B cell (primary cell): ENCODE measurements around the gene CALCOCO2. TPM values are rescaled to one million over a fixed set of nuclear protein-coding genes. Genes with fewer than 3 reads are reported as not detected.

ENCODE experiments used
- ATAC-seq: fragments of 200-7000 bp; cut with Tn5 transposase; one replicate; pipeline ENCODE4 v1.10.0; 2021; ENCODE audit warnings: low read depth, mild to moderate bottlenecking, moderate number of reproducible peaks, moderate library complexity
- CTCF ChIA-PET: fragments of 350-600 bp; sonication (Branson Sonifier 250); formaldehyde crosslinking; loops from one replicate; lab custom pipeline; 2021; ENCODE audit warnings: antibody characterized with exemption, inconsistent platforms; lab: Charles Lee
- POLR2A ChIA-PET: fragments of 350-600 bp; sonication (Branson Sonifier 250); formaldehyde crosslinking; loops from one replicate; lab custom pipeline; 2021; ENCODE audit warnings: antibody characterized with exemption; lab: Charles Lee
- DNase-seq: peaks from one replicate; pipeline ENCODE4 v3.0.0; 2013
- H2AFZ ChIP-seq: 2 replicates; pipeline ENCODE4 v1.6.1; 2012; ENCODE audit warnings: mild to moderate bottlenecking, low read depth, low read length; ENCODE audit not compliant: insufficient read depth, poor library complexity, severe bottlenecking
- H3K27ac ChIP-seq, 2 donors: 1 replicate in 1 of 2; 2 replicates in 1 of 2; pipeline ENCODE4 v1.5.1; 2012 to 2013; ENCODE audit warnings: low read length in 2 of 2, mild to moderate bottlenecking in 2 of 2, moderate library complexity in 1 of 2
- H3K27me3 ChIP-seq, 4 experiments: fragments of 200-600 bp in 1 of 4; sonication (generic) in 1 of 4; replicated peaks in 1 of 4; 1 replicate in 2 of 4; 2 replicates in 2 of 4; pipeline versions ENCODE4 v1.6.1 to v1.7.0; 2013 to 2016; ENCODE audit warnings: low read length in 3 of 4, mild to moderate bottlenecking in 2 of 4, mixed read lengths in 1 of 4, moderate library complexity in 1 of 4; ENCODE audit not compliant: insufficient read depth in 4 of 4, control insufficient read depth in 3 of 4; ENCODE audit errors: control extremely low read depth in 1 of 4
- H3K36me3 ChIP-seq, 2 experiments: replicated peaks in 1 of 2; 1 replicate in 1 of 2; 2 replicates in 1 of 2; pipeline versions ENCODE4 v1.6.1 to v1.7.1; 2013; ENCODE audit warnings: low read length in 1 of 2; ENCODE audit not compliant: insufficient read depth in 2 of 2, control insufficient read depth in 1 of 2; ENCODE audit errors: control extremely low read depth in 1 of 2, extremely low read depth in 1 of 2
- H3K4me1 ChIP-seq, 2 donors: fragments of 200-600 bp in 1 of 2; sonication (generic) in 1 of 2; 1 replicate in 1 of 2; 2 replicates in 1 of 2; pipeline versions ENCODE4 v1.5.1 to v1.6.1; 2013 to 2017; ENCODE audit warnings: low read length in 2 of 2; ENCODE audit not compliant: control insufficient read depth in 2 of 2, insufficient read depth in 2 of 2
- H3K4me2 ChIP-seq: replicated peaks from 2 replicates; pipeline ENCODE3; 2012; ENCODE audit warnings: mild to moderate bottlenecking, low read depth, low read length; ENCODE audit not compliant: poor library complexity, severe bottlenecking
- H3K4me3 ChIP-seq, 5 experiments: fragments of 200-600 bp in 1 of 5; sonication (generic) in 1 of 5; 1 replicate in 3 of 5; 2 replicates in 2 of 5; pipeline versions ENCODE4 v1.5.1 to v1.7.0; 2011 to 2016; ENCODE audit warnings: low read length in 4 of 5, mild to moderate bottlenecking in 4 of 5, low read depth in 2 of 5, control low read depth in 1 of 5, moderate library complexity in 1 of 5; ENCODE audit not compliant: insufficient read depth in 1 of 5; ENCODE audit errors: control extremely low read depth in 1 of 5, extremely low read depth in 1 of 5
- H3K79me2 ChIP-seq: fragments of 200-600 bp; sonication (generic); one replicate; pipeline ENCODE4 v1.6.0; 2016; ENCODE audit warnings: low read length; ENCODE audit not compliant: control insufficient read depth, insufficient read depth
- H3K9ac ChIP-seq: fragments of 200-600 bp; sonication (generic); 2 replicates; pipeline ENCODE4 v1.6.1; 2017; ENCODE audit warnings: mild to moderate bottlenecking, low read length, moderate library complexity
- H3K9me3 ChIP-seq, 3 donors: one replicate each; pipeline versions ENCODE4 v1.6.1 to v1.7.1; 2013; ENCODE audit warnings: low read length in 2 of 3; ENCODE audit not compliant: control insufficient read depth in 2 of 3, insufficient read depth in 1 of 3; ENCODE audit errors: control extremely low read depth in 1 of 3
- H4K20me1 ChIP-seq: 2 replicates; pipeline ENCODE4 v1.6.0; 2012; ENCODE audit warnings: mild to moderate bottlenecking, low read length; ENCODE audit not compliant: insufficient read depth, control insufficient read depth, poor library complexity, severe bottlenecking
- H3K27ac Mint-ChIP-seq: one replicate; pipeline ENCODE4 v1.8.0; 2021; ENCODE audit warnings: mixed read lengths
- H3K27me3 Mint-ChIP-seq: one replicate; pipeline ENCODE4 v1.8.0; 2021; ENCODE audit warnings: mixed read lengths
- H3K4me1 Mint-ChIP-seq: one replicate; pipeline ENCODE4 v1.8.0; 2021; ENCODE audit warnings: mixed read lengths
- H3K4me3 Mint-ChIP-seq: one replicate; pipeline ENCODE4 v1.8.0; 2021; ENCODE audit warnings: mixed read lengths
- H3K9me3 Mint-ChIP-seq: one replicate; pipeline ENCODE4 v1.8.0; 2022; ENCODE audit warnings: mixed read lengths; ENCODE audit not compliant: insufficient read depth
- EZH2 ChIP-seq: IDR thresholded peaks from 2 replicates; pipeline ENCODE4 v1.6.1; 2012; ENCODE audit warnings: borderline replicate concordance, low read depth, mild to moderate bottlenecking, moderate library complexity, low read length; ENCODE audit not compliant: insufficient read depth, poor library complexity, severe bottlenecking
- WGBS: methylation state at CpG from one replicate; pipeline ENCODE4 v1.1.5; 2013; ENCODE audit warnings: missing lambda C conversion rate; ENCODE audit not compliant: insufficient coverage; 5-methylcytosine and 5-hydroxymethylcytosine counted together
- intact Hi-C: fragments of 100-400 bp; cut with micrococcal nuclease; formaldehyde crosslinking; loops from one replicate; pipeline ENCODE4 v1.10.0; 2022
- polyA plus RNA-seq: library from polyadenylated mRNA; depleted of rRNA; stranded (reverse); fragments of >200 nt; gene quantifications from 2 replicates; pipeline ENCODE4 v1.2.3, GENCODE V29; 2012
- total RNA-seq, 2 donors: library from RNA; stranded (reverse); fragments of 120-200 nt in 1 of 2; gene quantifications; 1 replicate in 1 of 2; 2 replicates in 1 of 2; pipeline versions ENCODE4 v1.2.3 to v1.2.4, GENCODE V29; 2013 to 2022
- TF ChIP-seq, protein P1 (sequence below): fragments of 200-600 bp; IDR thresholded peaks from one replicate; pipeline ENCODE4 v1.8.0; 2022; ENCODE audit warnings: antibody characterized with exemption, mild to moderate bottlenecking

Gene CALCOCO2
- total and polyA plus RNA-seq, 2 donors (not counting 1 experiment from before 2014, with no cell fraction given), result 49.6 to 148 TPM

DNA sequence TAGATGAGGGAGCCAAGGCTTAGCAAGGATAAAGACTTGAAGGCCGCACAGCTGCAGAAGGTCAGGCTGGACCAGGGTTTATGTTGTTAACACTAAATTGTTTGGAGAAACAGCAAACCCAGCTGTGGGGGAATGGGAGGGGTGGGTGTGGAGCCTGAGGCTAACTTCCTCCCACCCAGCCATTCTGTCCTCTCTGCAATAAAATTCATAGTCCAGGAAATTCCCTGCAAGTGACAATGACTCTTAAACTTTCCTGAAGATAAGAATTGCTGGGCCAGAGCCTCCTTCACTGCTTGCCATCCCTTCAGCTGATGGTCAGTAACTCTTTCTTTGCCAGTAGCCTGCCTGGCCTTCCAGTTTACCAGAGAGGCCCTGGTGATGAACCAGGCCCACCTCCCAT, 42.4 kb downstream of the CALCOCO2 start:
- WGBS, result no CpG with 5 or more reads among the region's 1 CpG
- CTCF ChIA-PET, result interaction anchor here (0.7 to 23.0 kb wide), 4 partner anchors 11 to 63 kb away, joined by 4 to 730 read pairs (median 5); partner anchors contain the start of gene TTLL6
- DNase-seq, result no peak

DNA sequence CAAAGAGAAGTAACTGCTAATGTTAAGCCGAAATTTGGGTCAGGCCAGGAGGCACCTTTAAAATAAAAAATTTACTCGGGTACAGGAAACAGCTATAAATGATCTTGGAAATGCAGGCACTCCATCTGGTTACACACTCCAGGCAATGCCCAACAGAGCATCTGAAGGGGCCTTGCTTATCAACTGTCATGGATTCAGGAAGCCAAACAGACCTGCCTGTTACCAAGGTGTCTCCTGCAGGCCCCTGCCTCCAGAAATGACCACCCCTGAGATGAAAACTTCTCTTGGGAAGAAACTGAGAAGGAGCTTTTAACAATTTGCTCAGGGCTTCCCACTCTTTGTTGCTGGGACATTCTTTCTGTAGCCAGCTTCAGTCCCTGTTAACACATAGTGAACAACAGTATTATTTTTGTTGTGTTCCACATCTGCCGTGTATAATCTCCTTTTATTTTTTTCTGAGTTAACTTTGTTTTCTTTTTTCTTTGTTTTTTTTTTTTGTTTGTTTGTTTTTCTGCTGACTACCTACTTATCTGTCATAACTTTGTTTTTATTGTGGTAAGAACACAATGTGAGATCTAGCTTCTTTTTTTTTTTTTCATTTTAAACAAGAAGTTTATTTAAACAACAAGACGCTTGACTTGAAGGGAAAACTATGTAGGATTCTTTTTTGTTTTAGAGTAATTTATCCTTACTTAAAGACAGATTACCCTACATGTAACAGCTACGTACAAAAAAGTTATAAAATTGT, 43.0 kb downstream of the CALCOCO2 start:
- WGBS, result 33% methylated on average over 1 of the region's 5 CpGs
- H3K9me3 Mint-ChIP-seq, result no peaks in the 10 kb centered on the region
- H3K36me3 ChIP-seq, result no peaks in the 10 kb centered on the region

More for the DNA sequence above, 42.4 kb downstream of the CALCOCO2 start:
- Mint-ChIP-seq H3K4me1 (no peaks in the 10 kb centered on the region), H3K27ac (no peak overlapping the region), H3K4me3 (no peak overlapping the region), H3K9me3 (no peaks in the 10 kb centered on the region), H3K27me3 (peaks cover 7% of the 10 kb centered on the region)
- Histone ChIP-seq H3K79me2 (no peaks in the 10 kb centered on the region), H3K27me3 (peaks cover 0 to 3% (median 0%) of the 10 kb centered on the region in 4 experiments), H2AFZ (no peak overlapping the region), H3K4me1 (no peaks in the 10 kb centered on the region), H3K4me3 (no peak overlapping the region), H4K20me1 (no peaks in the 10 kb centered on the region), H3K4me2 (no peak overlapping the region), H3K9ac (no peak overlapping the region), H3K36me3 (no peaks in the 10 kb centered on the region), H3K27ac (no peak overlapping the region), H3K9me3 (no peaks in the 10 kb centered on the region)
- TF ChIP-seq, protein P1, sequence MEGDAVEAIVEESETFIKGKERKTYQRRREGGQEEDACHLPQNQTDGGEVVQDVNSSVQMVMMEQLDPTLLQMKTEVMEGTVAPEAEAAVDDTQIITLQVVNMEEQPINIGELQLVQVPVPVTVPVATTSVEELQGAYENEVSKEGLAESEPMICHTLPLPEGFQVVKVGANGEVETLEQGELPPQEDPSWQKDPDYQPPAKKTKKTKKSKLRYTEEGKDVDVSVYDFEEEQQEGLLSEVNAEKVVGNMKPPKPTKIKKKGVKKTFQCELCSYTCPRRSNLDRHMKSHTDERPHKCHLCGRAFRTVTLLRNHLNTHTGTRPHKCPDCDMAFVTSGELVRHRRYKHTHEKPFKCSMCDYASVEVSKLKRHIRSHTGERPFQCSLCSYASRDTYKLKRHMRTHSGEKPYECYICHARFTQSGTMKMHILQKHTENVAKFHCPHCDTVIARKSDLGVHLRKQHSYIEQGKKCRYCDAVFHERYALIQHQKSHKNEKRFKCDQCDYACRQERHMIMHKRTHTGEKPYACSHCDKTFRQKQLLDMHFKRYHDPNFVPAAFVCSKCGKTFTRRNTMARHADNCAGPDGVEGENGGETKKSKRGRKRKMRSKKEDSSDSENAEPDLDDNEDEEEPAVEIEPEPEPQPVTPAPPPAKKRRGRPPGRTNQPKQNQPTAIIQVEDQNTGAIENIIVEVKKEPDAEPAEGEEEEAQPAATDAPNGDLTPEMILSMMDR, result no peak
- TF ChIP-seq EZH2, result no peak
- intact Hi-C loops, result no loop called here
- ATAC-seq, result no peak
- POLR2A ChIA-PET, result no interaction called here

More for the DNA sequence above, 43.0 kb downstream of the CALCOCO2 start:
- peaks cover 7% of the 10 kb centered on the region for H3K27me3 Mint-ChIP-seq
- TF ChIP-seq, protein P1, result no peak
- no peak for TF ChIP-seq EZH2
- H3K9me3 ChIP-seq, result no peaks in the 10 kb centered on the region
- ATAC-seq (no peak), DNase-seq (no peak)
- no peaks in the 10 kb centered on the region for H4K20me1 ChIP-seq
- no peaks in the 10 kb centered on the region for H3K4me1 ChIP-seq
- H3K27me3 ChIP-seq, result peaks cover 0 to 3% (median 0%) of the 10 kb centered on the region in 4 experiments
- H3K79me2 ChIP-seq, result no peaks in the 10 kb centered on the region
- no peak overlapping the region for H3K9ac ChIP-seq
- H3K4me3 Mint-ChIP-seq, result no peak overlapping the region
- no peak overlapping the region for H3K27ac Mint-ChIP-seq
- H2AFZ ChIP-seq, result no peak overlapping the region
- no peak overlapping the region for H3K27ac ChIP-seq
- ChIA-PET POLR2A (no interaction called here), CTCF (interaction anchor here (0.6 to 23.0 kb wide), 4 partner anchors 10 to 64 kb away, joined by 3 to 730 read pairs (median 5); partner anchors contain the start of gene TTLL6)
- intact Hi-C loops, result no loop called here
- no peak overlapping the region for H3K4me2 ChIP-seq
- no peaks in the 10 kb centered on the region for H3K4me1 Mint-ChIP-seq
- H3K4me3 ChIP-seq, result no peak overlapping the region
